NCI-H345 (cell line): ENCODE results near the gene OAF.

Source experiments
- DNase-seq: peaks from one replicate; lab custom pipeline; 2025; lab: John Stamatoyannopoulos, UW

The OAF gene

DNA sequence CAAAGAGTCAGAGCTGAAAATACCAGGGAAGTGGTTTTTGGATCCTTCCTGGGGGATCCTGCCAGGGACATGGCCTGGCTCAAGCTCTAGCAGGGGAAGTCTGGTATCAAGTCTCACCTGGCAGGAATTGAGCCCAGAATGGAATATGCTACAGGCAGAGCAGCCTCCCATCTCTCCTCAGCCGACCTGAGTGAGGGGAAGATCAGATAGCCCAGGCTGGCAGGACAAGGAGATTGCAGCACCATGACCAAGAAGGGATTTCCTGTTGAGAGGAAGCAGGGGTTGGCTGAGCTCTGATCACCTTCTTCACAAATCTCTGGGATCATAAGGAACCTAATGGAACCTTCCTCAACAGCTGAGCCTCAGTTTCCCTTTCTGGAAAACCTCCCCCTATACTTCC is 13.0 kb downstream of the OAF start:
- no peak for DNase-seq

DNA sequence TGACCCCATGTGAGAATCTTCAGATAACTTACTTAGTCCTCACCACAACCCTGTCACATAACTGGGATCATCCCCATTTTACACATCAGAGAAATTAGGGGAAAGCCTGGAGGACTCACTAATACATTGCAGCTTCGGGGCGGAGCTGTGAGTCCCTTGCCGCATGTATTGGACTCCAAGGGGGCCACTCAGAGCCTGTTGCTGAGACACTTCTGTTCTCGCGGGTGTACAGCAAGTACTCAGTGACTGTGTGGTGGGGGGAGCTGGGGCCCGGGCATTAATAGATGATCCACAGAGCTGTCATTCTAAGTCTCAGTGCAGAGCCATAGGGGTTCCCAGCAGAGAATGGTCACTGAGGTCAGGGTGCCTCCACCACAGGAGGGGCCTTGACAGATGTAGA is 13.5 kb downstream of the OAF start:
- no peak for DNase-seq

DNA sequence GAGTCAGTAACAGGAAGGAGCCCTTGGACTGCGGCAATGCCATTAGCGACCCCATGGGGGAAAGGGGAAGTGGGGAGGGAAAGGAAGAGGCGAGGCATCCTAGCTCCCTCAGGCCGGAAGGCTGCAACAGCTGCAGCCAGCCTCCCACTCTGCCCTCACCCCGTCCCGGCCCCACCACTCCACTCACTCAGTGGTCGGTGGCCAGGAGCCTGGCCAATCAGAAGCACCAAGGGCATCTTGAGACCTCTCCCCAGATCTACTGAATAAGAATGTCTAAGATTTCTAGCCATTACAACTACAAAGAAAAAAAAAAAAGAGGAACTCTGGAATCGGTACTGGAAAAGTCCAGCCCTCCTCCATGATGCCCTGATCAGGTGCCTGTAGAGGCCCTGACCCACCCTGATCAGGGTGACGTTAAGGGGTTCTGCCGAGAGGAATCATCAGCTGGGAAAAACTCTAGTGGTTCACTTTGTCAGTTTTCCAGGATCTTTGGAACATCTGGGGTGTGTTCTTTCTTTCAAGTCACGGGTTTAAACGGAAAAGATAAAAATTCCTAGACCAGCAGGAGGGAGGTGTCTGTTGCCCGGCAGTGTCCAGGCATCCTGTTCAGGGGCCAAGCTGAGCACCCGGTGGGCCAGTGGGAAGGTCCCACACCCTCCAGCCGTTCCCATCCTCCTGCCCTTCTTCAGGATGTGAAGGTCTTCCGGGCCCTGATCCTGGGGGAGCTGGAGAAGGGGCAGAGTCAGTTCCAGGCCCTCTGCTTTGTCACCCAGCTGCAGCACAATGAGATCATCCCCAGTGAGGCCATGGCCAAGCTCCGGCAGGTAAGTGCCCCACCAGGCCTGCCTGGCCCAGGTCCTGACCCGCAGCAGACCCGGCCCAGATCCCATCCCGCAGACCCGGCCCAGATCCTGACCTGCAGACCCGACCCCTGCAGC is 14.4 kb downstream of the OAF start:
- DNase-seq = no peak

GRCh38 chr11:120226242-120226641 is 15.4 kb downstream of the OAF start:
- DNase-seq = no peak

DNA sequence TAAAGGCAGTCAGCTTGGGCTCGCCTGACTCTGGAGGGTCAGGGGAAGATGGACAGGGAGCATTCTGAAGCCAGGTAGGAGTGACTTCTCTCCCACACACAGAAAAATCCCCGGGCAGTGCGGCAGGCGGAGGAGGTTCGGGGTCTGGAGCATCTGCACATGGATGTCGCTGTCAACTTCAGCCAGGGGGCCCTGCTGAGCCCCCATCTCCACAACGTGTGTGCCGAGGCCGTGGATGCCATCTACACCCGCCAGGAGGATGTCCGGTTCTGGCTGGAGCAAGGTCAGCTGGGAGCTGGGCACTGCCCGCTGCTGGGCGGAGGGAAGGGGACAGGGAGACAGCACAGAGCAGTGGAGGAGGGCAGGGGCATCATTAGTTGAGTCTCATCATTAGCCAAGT is 15.9 kb downstream of the OAF start:
- no peak for DNase-seq

GRCh38 chr11:120227228-120227852 is 16.5 kb downstream of the OAF start:
- DNase-seq = no peak

DNA sequence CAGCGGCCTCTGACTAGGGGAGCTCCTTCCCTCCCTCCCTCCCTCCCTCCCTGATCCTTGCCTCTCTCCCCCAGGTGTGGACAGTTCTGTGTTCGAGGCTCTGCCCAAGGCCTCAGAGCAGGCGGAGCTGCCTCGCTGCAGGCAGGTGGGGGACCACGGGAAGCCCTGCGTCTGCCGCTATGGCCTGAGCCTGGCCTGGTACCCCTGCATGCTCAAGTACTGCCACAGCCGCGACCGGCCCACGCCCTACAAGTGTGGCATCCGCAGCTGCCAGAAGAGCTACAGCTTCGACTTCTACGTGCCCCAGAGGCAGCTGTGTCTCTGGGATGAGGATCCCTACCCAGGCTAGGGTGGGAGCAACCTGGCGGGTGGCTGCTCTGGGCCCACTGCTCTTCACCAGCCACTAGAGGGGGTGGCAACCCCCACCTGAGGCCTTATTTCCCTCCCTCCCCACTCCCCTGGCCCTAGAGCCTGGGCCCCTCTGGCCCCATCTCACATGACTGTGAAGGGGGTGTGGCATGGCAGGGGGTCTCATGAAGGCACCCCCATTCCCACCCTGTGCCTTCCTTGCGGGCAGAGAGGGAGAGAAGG is 18.1 kb downstream of the OAF start:
- no peak for DNase-seq

DNA sequence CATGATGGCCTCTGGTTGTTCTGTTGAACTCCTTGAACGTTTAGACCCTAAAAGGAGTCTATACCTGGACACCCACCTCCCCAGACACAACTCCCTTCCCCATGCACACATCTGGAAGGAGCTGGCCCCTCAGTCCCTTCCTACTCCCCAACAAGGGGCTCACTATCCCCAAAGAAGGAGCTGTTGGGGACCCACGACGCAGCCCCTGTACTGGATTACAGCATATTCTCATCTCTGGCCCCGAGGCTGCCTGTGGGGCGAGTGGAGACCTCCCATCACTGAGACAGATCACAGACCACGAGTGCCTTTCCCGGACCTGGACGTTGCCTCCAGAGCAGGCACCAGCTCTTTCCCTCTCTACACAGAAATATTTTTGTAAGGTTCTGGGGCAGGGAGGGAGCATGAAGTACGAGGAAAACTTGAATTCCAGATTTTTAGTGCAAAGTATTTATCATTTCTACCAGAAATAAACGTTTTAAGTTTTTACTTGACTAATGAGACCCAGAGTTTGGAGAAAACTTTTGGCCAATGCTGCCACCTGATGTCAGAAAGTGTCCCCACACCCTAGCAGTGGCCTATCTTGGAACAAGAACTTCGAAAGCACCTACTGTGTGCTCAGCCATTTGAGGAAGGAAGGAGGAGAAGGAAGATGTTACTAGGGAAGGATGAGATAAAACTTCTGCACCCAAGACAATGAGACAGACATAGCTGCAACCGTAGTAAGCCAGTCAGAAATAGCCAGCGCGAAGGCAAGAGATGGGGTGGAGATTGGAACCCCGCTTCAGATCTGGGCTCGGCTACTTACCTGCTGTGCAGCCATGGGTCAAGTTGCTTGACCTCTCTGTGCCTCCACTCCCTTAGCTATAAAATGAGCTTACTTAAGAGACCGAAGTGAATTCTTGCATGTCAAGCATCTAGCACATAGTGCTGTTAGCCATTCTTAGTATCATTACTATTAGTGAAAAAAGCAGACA is 18.9 kb downstream of the OAF start:
- peak; percentile 10 for DNase-seq

GRCh38 chr11:120230433-120231071 is 19.7 kb downstream of the OAF start:
- no peak for DNase-seq

- DNase-seq = no peak
These were observed 21.1 kb downstream of the OAF start for GRCh38 chr11:120231963-120232362.

DNA sequence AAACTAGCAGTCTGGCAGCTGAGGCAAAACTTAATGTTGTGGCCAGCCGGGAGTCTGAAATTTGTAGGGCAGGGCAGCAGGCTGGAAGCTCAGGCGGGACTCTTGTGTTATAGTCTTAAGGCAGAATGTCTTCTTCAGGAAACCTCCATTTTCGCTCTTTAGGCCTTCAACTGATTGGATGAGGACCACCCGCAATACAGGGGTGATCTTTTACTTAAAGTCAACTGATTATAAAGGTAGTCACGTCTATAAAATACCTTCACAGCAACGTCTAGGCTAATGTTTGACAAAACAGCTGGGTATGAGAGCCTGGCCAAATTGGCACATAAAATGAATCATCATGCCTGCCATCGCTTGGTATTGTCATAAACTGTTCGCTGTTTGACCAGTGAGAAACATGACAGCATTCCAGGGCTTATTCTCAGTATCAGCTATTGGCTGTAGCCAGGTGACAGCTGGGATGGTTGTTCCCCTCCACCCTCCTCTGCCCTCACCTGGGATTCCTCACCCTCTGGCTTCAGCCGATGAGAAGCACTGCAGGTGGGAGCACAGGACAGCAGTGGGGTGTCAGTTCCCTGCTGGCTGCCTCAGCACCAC is 22.5 kb downstream of the OAF start:
- DNase-seq = no peak

- peak; percentile 78 for DNase-seq
These were observed 24.3 kb downstream of the OAF start for GRCh38 chr11:120235024-120235628.

- no peak for DNase-seq
These were observed 25.6 kb downstream of the OAF start for GRCh38 chr11:120236169-120237107.

DNA sequence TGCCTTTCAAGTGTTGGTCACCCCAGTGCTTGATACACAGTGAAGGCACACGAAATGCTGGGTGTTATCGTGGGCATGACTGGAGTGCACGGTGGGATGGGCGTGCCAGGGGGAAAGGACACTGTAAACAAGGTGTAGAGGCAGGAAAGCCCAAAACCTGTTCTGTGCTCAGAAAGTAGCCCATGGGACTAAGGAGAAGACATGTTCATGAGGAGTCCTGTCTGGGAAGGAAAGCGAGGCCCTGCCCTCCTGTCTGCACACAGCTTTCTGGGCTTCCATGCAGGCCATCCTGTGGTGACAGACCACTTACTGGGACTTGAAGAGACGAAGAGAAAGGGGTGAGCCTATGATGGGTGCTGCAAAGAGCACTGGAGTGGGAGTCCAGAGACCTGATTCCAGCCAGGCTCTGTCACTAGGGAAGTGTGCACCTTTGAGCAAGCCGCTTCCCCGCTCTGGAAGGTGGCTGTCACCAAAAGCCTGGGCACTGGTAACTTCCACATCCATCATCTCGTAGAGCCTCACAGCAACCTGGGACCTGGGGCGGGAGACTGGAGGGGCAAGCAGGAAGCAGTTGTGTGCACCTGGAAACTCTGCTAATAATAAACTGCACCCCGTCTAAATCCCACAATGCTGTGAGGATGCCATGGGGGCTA is 28.3 kb downstream of the OAF start:
- no peak for DNase-seq

- peak; percentile 32 for DNase-seq
These were observed 29.1 kb downstream of the OAF start, which contains the start of gene POU2F3 for GRCh38 chr11:120239713-120240640. POU2F3 (plus strand) TSS chr11:120240140; CDS start chr11:120240344, 204 bp downstream.

GRCh38 chr11:120240866-120241265 is 30.0 kb downstream of the OAF start:
- no peak for DNase-seq

DNA sequence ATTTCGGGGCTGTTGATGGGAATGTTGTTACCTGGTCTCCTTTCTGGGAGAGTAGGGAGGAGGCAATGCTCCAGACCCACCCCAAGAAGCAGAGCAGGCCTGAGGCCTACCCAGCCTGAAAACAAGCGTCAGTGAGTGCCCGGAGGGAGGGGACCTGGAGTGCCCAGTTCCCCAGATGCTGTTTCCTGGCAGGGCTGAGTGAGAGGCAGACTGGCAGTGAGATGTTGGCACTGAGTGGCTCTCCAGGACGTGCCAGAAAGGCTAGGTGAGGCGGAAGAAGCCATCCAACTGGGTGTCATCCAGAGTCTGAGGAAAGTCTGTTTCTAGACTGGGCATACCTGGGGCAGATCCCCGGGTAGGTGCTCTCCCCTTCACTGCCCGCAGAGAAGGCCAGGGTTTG is 30.4 kb downstream of the OAF start:
- DNase-seq = no peak

GRCh38 chr11:120243221-120243620 is 32.4 kb downstream of the OAF start:
- no peak for DNase-seq
